ENCODE data around the gene FAM13A. TPM values are rescaled to one million over a fixed set of nuclear protein-coding genes. Genes with fewer than 3 reads are reported as not detected.

FAM13A gene
- polyA plus RNA-seq, 1 experiment: 9.5 TPM

DNA sequence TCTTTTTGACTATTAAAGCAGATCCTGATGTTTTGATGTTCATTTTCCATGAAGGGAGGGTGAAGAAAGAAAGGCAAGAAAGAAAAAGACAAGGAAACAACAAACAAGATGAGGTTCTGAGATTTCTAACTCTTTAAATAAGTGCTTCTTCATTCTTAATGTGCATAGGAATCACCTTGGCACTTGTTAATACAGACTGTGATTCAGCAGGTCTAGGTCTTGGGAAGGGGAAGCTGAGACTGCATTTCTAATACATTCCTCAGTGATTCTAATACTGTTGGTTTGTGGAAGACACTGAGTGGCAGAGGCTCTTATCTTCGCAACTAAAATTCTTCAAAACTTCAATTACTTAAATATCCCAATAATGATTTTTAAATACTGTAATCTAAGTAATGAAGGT lies 264.2 kb downstream of the FAM13A start:
- POLR2A ChIA-PET: no interaction called here
- TF ChIP-seq, protein P1, sequence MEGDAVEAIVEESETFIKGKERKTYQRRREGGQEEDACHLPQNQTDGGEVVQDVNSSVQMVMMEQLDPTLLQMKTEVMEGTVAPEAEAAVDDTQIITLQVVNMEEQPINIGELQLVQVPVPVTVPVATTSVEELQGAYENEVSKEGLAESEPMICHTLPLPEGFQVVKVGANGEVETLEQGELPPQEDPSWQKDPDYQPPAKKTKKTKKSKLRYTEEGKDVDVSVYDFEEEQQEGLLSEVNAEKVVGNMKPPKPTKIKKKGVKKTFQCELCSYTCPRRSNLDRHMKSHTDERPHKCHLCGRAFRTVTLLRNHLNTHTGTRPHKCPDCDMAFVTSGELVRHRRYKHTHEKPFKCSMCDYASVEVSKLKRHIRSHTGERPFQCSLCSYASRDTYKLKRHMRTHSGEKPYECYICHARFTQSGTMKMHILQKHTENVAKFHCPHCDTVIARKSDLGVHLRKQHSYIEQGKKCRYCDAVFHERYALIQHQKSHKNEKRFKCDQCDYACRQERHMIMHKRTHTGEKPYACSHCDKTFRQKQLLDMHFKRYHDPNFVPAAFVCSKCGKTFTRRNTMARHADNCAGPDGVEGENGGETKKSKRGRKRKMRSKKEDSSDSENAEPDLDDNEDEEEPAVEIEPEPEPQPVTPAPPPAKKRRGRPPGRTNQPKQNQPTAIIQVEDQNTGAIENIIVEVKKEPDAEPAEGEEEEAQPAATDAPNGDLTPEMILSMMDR (IDR thresholded peaks at IDR 0.05; ENCODE audit: insufficient read depth, low read depth, low read length): no peak
- CTCF ChIA-PET: interaction anchor here (1.6 kb wide), 1 partner anchor 253 kb away, joined by 4 read pairs; no protein-coding TSS in a partner anchor

DNA sequence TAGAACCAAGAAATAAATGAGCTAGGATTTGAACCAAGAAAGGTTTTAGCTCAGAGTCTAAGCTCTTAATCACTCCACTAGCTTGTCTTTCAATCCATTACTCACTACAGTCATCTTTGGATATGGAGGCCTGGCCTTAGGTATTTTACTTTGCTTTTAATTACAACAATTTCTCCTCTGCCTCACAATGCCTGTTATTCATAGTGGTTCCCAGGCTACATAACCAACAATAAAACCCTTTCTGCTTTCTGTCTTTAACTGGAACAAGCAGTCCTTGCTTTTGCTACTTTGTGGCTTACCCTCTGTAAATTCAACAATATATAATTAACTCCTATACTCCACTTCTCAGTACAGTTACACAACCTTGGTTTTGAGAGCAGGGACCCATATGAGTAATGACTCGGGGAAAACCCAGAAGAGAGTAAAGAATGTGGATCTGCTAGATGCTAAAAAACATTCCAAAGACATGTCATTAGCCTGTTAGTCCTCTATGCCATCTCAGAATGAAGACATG lies 264.7 kb downstream of the FAM13A start:
- ChIA-PET POLR2A (interaction anchor here (0.6 kb wide), 2 partner anchors 33 to 65 kb away, joined by 3 to 6 read pairs; no protein-coding TSS in a partner anchor), CTCF (interaction anchor here (0.6 to 1.6 kb wide), 3 partner anchors 86 to 260 kb away, joined by 3 to 4 read pairs (median 4); no protein-coding TSS in a partner anchor)
- H3K27me3 ChIP-seq (ENCODE audit: control insufficient read depth, insufficient read depth, low read length): no peaks in the 10 kb centered on the region
- 0 out of 2 replicates have a peak, but pooled peaks cover 1% of the 10 kb centered on the region for H3K36me3 ChIP-seq (ENCODE audit: control insufficient read depth, insufficient read depth, low read length)
- TF ChIP-seq, protein P1 (IDR thresholded peaks at IDR 0.05; ENCODE audit: insufficient read depth, low read depth, low read length): no peak
- DNase-seq (ENCODE audit: low read depth): peak; percentile 39
- H3K4me3 ChIP-seq (ENCODE audit: low read depth, low read length): no peak overlapping the region

More for the DNA sequence above, 264.2 kb downstream of the FAM13A start:
- H3K36me3 ChIP-seq (ENCODE audit: control insufficient read depth, insufficient read depth, low read length): 0 out of 2 replicates have a peak, but pooled peaks cover 1% of the 10 kb centered on the region
- no peaks in the 10 kb centered on the region for H3K27me3 ChIP-seq (ENCODE audit: control insufficient read depth, insufficient read depth, low read length)
- no peak overlapping the region for H3K4me3 ChIP-seq (ENCODE audit: low read depth, low read length)
- no peak for DNase-seq (ENCODE audit: low read depth)

DNA sequence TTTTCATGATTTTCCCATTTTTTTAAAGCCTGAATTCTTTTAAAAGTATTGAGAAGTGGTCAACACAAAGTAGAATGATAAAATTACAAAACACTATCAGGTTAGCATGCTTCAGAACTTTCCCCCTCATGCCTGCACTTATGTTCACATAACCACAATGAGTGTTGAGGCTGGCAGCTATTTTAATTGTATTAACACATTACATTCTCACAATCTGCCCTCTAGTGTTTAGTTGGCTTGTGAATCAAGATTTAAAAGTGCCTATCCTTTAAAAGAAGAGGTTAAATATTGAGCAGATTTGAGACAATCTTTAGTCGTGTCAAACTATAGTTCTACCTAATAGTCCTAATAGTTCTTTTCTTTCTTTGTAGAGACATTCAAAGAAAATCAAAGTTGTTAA lies 265.7 kb downstream of the FAM13A start:
- DNase-seq (ENCODE audit: low read depth): no peak
- POLR2A ChIA-PET: no interaction called here
- TF ChIP-seq, protein P1 (IDR thresholded peaks at IDR 0.05; ENCODE audit: insufficient read depth, low read depth, low read length): no peak

DNA sequence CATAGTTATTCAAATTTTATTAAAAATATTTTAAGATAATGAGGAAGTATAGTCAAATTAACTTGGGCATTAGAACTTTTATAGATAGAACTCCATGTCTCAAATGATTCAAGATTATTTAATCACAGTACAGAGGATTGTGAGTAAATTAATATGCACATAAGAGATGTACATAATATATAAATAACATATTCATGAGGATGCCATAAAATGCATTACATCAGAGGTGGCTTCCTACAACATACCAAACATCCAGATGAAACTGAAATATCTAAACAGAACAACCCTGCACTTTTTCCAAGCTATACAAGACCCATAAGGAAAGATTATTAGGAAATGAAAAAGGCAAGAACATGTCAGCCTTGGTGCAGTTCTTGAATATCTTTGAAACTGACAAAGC lies 268.1 kb downstream of the FAM13A start:
- Histone ChIP-seq H3K4me3 (ENCODE audit: low read depth, low read length) (no peak overlapping the region), H3K36me3 (ENCODE audit: control insufficient read depth, insufficient read depth, low read length) (no peaks in the 10 kb centered on the region), H3K27me3 (ENCODE audit: control insufficient read depth, insufficient read depth, low read length) (no peaks in the 10 kb centered on the region)
- ChIA-PET CTCF (interaction anchor here (0.5 kb wide), 1 partner anchor 59 kb away, joined by 3 read pairs; no protein-coding TSS in a partner anchor), POLR2A (no interaction called here)
- no peak for DNase-seq (ENCODE audit: low read depth)
- TF ChIP-seq, protein P1 (IDR thresholded peaks at IDR 0.05; ENCODE audit: insufficient read depth, low read depth, low read length): no peak

More for the DNA sequence above, 265.7 kb downstream of the FAM13A start:
- H3K4me3 ChIP-seq (ENCODE audit: low read depth, low read length): no peak overlapping the region
- no peaks in the 10 kb centered on the region for H3K27me3 ChIP-seq (ENCODE audit: control insufficient read depth, insufficient read depth, low read length)
- H3K36me3 ChIP-seq (ENCODE audit: control insufficient read depth, insufficient read depth, low read length): no peaks in the 10 kb centered on the region
- CTCF ChIA-PET: interaction anchor here (1.3 to 2.1 kb wide), 2 partner anchors 11 to 85 kb away, joined by 4 to 6 read pairs; no protein-coding TSS in a partner anchor

DNA sequence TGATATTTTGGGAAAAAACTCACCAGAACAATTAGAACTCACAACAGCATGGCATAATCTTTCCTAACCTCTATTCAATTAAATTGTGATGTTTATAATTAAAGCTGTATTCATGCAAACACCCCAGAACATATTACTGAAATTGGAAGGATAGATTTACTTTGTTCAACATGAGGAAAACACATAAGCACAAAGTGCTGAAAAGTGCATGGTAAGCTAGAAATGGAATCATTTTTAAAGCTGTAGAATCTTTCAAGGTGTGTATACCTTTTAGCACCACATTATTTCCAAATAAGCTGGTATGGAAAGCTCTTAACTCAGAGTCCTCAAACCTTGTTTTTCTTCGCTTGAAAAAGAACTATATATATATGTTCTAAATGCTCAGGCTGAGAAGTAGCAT lies 268.6 kb downstream of the FAM13A start:
- ChIA-PET POLR2A (no interaction called here), CTCF (no interaction called here)
- DNase-seq (ENCODE audit: low read depth): no peak
- TF ChIP-seq, protein P1 (IDR thresholded peaks at IDR 0.05; ENCODE audit: insufficient read depth, low read depth, low read length): no peak
- Histone ChIP-seq H3K4me3 (ENCODE audit: low read depth, low read length) (no peak overlapping the region), H3K27me3 (ENCODE audit: control insufficient read depth, insufficient read depth, low read length) (no peaks in the 10 kb centered on the region), H3K36me3 (ENCODE audit: control insufficient read depth, insufficient read depth, low read length) (no peaks in the 10 kb centered on the region)

Measured in BJ (cell line).